C4-2B (cell line): ENCODE data around the gene SMIM35.

Experiments
- CTCF ChIP-seq: fragments of 450-650 bp; conservative IDR thresholded peaks from 2 replicates; pipeline ENCODE4 v1.5.1; 2017; ENCODE audit warnings: mild to moderate bottlenecking
- ZFX ChIP-seq: fragments of 450-650 bp; IDR thresholded peaks from 2 replicates; pipeline ENCODE4 v1.6.1; 2017

DNA sequence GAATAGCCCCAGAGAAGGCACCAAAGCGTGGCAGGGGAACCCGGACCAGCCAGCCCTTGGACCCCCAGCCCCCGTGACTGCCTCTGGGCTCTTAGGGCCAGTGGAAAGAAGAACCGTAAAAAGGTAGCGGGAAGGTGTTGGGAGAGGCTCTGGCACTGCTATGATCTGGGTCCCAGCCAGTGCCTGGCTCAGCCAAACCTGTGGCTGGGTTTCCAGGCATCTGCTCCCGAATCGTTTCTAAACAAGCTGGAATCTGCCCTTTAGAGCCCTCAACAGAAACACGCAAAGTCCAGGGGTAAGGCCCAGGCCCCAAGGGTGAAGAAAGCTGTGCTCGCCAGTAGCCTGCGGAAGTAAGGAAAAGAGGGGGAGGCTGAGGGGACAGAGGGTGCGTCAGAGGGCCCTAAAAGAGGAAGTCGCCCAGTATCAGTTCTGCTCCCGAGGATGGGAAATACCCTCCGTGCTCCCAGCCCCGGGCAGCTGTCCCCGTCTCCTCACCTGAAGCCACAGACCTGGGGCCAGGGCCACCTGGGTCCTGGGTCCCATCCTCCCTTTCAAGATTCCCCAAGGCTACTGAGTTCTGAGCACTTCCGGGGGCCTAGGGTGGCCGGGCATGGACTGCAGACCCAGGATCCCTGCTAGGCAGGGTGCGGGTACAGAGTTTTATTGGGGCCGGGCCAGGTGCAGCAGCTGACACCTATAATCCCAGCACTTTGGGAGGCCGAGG lies 75.9 kb downstream of the SMIM35 start:
- TF ChIP-seq ZFX: no peak
- TF ChIP-seq CTCF: no peak
